GM23338 (cell line): ENCODE measurements around the gene UBE2I. TPM values are rescaled to one million over a fixed set of nuclear protein-coding genes. Genes with fewer than 3 reads are reported as not detected.

Experiments
- ATAC-seq: fragments of 200-7000 bp; cut with Tn5 transposase; 3 replicates; pipeline ENCODE4 v1.9.1; 2020
- DNase-seq: peaks from one replicate; pipeline ENCODE4 v3.0.0-alpha.2; 2015; ENCODE audit warnings: low spot score
- H2AFZ ChIP-seq: fragments of 200-600 bp; sonication (generic); 2 replicates; pipeline ENCODE4 v1.8.0; 2016; ENCODE audit warnings: antibody characterized with exemption, mild to moderate bottlenecking, moderate library complexity
- H3F3A ChIP-seq: fragments of 200-600 bp; sonication (generic); replicated peaks from 2 replicates; pipeline ENCODE4 v1.8.0; 2017; ENCODE audit warnings: antibody characterized with exemption, mixed run types, low read depth
- H3K27ac ChIP-seq: fragments of 200-600 bp; sonication (generic); 2 replicates; pipeline ENCODE4 v1.6.1; 2016; ENCODE audit warnings: low read depth
- H3K27me3 ChIP-seq: fragments of 200-600 bp; sonication (generic); 2 replicates; pipeline ENCODE4 v1.8.0; 2016; ENCODE audit warnings: mild to moderate bottlenecking, mixed run types, moderate library complexity; ENCODE audit not compliant: insufficient read depth
- H3K36me3 ChIP-seq: fragments of 200-600 bp; sonication (generic); 2 replicates; pipeline ENCODE4 v1.8.0; 2016; ENCODE audit warnings: mild to moderate bottlenecking; ENCODE audit not compliant: insufficient read depth
- H3K4me1 ChIP-seq: fragments of 200-600 bp; sonication (generic); 2 replicates; pipeline ENCODE4 v1.8.0; 2016; ENCODE audit warnings: mild to moderate bottlenecking, moderate library complexity; ENCODE audit not compliant: insufficient read depth
- H3K4me2 ChIP-seq: fragments of 200-600 bp; sonication (generic); 2 replicates; pipeline ENCODE4 v1.7.1; 2017; ENCODE audit warnings: mixed run types
- H3K4me3 ChIP-seq: fragments of 200-600 bp; sonication (generic); 2 replicates; pipeline ENCODE4 v1.6.1; 2016; ENCODE audit warnings: mixed run types
- H3K79me2 ChIP-seq: fragments of 200-600 bp; sonication (generic); replicated peaks from 2 replicates; pipeline ENCODE4 v1.8.0; 2017; ENCODE audit warnings: mild to moderate bottlenecking; ENCODE audit not compliant: insufficient read depth
- H3K9me2 ChIP-seq: fragments of 200-600 bp; sonication (generic); 2 replicates; pipeline ENCODE4 v1.8.0; 2017; ENCODE audit not compliant: insufficient read depth
- H4K20me1 ChIP-seq: fragments of 200-600 bp; sonication (generic); replicated peaks from 2 replicates; pipeline ENCODE4 v1.8.0; 2017; ENCODE audit warnings: mild to moderate bottlenecking; ENCODE audit not compliant: insufficient read depth
- H3K27ac Mint-ChIP-seq: 2 replicates; pipeline ENCODE4 v1.8.0; 2020; ENCODE audit warnings: inconsistent platforms, mild to moderate bottlenecking, moderate library complexity, mixed read lengths
- H3K27me3 Mint-ChIP-seq: 3 replicates; pipeline ENCODE4 v1.8.0; 2022; ENCODE audit warnings: low read depth, mild to moderate bottlenecking, moderate library complexity, mixed read lengths, inconsistent platforms; ENCODE audit not compliant: insufficient read depth, poor library complexity
- H3K36me3 Mint-ChIP-seq: 3 replicates; pipeline ENCODE4 v1.8.0; 2021; ENCODE audit warnings: low read depth, mild to moderate bottlenecking, inconsistent platforms, moderate library complexity, mixed read lengths
- H3K4me1 Mint-ChIP-seq: 3 replicates; pipeline ENCODE4 v1.8.0; 2020; ENCODE audit warnings: mild to moderate bottlenecking, inconsistent platforms, mixed read lengths
- H3K4me3 Mint-ChIP-seq: 3 replicates; pipeline ENCODE4 v1.8.0; 2021; ENCODE audit warnings: moderate library complexity, mild to moderate bottlenecking, inconsistent platforms, mixed read lengths
- H3K9me3 Mint-ChIP-seq: 3 replicates; pipeline ENCODE4 v1.8.0; 2020; ENCODE audit warnings: moderate library complexity, mild to moderate bottlenecking, inconsistent platforms, mixed read lengths
- CREB1 ChIP-seq: fragments of 250-450 bp; sonication (Bioruptor Pico); IDR thresholded peaks from 2 replicates; pipeline ENCODE4 v1.5.0; 2020; ENCODE audit warnings: low read depth, mild to moderate bottlenecking, moderate library complexity
- ETS1 ChIP-seq: IDR thresholded peaks from 2 replicates; pipeline ENCODE4 v1.6.1; 2016; ENCODE audit warnings: antibody characterized with exemption
- EZH2 ChIP-seq: fragments of 200-600 bp; sonication (generic); IDR thresholded peaks from one replicate; pipeline ENCODE4 v1.8.0; 2017; ENCODE audit warnings: antibody characterized with exemption, mild to moderate bottlenecking, low read depth; ENCODE audit not compliant: unreplicated experiment
- EZH2phosphoT487 ChIP-seq: fragments of 200-600 bp; sonication (generic); IDR thresholded peaks from one replicate; pipeline ENCODE4 v1.8.1; 2018; ENCODE audit warnings: antibody characterized with exemption; ENCODE audit not compliant: unreplicated experiment
- JUNB ChIP-seq: IDR thresholded peaks from one replicate; pipeline ENCODE4 v1.6.1; 2016; ENCODE audit warnings: antibody characterized with exemption; ENCODE audit not compliant: unreplicated experiment
- NANOG ChIP-seq: IDR thresholded peaks from 2 replicates; pipeline ENCODE4 v1.6.1; 2016; ENCODE audit warnings: antibody characterized with exemption, borderline replicate concordance
- POLR2AphosphoS5 ChIP-seq: IDR thresholded peaks from 2 replicates; pipeline ENCODE4 v1.6.1; 2016; ENCODE audit warnings: antibody characterized with exemption, low read depth
- STAT1 ChIP-seq: IDR thresholded peaks from one replicate; pipeline ENCODE4 v1.6.1; 2016; ENCODE audit warnings: antibody characterized with exemption; ENCODE audit not compliant: unreplicated experiment
- ZNF114 ChIP-seq: fragments of 250-450 bp; sonication (Bioruptor Pico); IDR thresholded peaks from 2 replicates; pipeline ENCODE4 v1.5.0; 2020; ENCODE audit warnings: mild to moderate bottlenecking, moderate library complexity
- polyA plus RNA-seq: library from polyadenylated mRNA; unstranded; fragments of >200 nt; fragmentation: Nextera tagmentation; extraction: Ambion mirVana; gene quantifications from 2 replicates; pipeline ENCODE4 v1.2.1, GENCODE V29; 2016
- total RNA-seq: library from RNA; depleted of rRNA; stranded (reverse); fragments of >200 nt; shearing (Covaris generic); gene quantifications from 2 replicates; pipeline ENCODE4 v1.2.3, GENCODE V29; 2014
- TF ChIP-seq, protein P1 (sequence below): fragments of 250-450 bp; sonication (Bioruptor Pico); IDR thresholded peaks from 2 replicates; pipeline ENCODE4 v1.5.0; 2020; ENCODE audit warnings: mild to moderate bottlenecking, moderate library complexity
- TF ChIP-seq, protein P2 (sequence below): IDR thresholded peaks from one replicate; pipeline ENCODE4 v1.6.1; 2018; ENCODE audit warnings: antibody characterized with exemption; ENCODE audit not compliant: unreplicated experiment

UBE2I gene
- total and polyA plus RNA-seq, 2 experiments from 2014 or later: 116 to 220 TPM

DNA sequence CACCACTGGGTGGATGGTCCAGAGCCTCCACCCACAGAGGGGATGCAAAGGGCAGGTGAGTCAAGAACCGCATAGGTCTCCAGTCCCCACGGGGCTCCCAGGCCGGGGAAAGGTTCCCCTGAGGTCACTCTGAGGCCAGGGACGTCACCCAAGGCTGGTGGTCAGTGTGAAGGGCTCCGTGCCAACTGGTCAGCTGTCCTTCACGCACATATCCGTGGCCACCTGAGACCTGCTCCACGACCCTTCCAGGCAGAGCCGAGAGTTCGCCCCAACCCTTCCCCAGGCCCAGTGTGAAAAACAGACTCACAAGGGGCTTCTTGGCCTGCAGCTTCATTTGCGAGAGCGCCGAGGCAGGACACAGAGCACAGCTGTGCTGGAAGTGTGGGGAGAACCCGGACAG, 39.5 kb downstream of the UBE2I start (continued):
- TF ChIP-seq, protein P1, sequence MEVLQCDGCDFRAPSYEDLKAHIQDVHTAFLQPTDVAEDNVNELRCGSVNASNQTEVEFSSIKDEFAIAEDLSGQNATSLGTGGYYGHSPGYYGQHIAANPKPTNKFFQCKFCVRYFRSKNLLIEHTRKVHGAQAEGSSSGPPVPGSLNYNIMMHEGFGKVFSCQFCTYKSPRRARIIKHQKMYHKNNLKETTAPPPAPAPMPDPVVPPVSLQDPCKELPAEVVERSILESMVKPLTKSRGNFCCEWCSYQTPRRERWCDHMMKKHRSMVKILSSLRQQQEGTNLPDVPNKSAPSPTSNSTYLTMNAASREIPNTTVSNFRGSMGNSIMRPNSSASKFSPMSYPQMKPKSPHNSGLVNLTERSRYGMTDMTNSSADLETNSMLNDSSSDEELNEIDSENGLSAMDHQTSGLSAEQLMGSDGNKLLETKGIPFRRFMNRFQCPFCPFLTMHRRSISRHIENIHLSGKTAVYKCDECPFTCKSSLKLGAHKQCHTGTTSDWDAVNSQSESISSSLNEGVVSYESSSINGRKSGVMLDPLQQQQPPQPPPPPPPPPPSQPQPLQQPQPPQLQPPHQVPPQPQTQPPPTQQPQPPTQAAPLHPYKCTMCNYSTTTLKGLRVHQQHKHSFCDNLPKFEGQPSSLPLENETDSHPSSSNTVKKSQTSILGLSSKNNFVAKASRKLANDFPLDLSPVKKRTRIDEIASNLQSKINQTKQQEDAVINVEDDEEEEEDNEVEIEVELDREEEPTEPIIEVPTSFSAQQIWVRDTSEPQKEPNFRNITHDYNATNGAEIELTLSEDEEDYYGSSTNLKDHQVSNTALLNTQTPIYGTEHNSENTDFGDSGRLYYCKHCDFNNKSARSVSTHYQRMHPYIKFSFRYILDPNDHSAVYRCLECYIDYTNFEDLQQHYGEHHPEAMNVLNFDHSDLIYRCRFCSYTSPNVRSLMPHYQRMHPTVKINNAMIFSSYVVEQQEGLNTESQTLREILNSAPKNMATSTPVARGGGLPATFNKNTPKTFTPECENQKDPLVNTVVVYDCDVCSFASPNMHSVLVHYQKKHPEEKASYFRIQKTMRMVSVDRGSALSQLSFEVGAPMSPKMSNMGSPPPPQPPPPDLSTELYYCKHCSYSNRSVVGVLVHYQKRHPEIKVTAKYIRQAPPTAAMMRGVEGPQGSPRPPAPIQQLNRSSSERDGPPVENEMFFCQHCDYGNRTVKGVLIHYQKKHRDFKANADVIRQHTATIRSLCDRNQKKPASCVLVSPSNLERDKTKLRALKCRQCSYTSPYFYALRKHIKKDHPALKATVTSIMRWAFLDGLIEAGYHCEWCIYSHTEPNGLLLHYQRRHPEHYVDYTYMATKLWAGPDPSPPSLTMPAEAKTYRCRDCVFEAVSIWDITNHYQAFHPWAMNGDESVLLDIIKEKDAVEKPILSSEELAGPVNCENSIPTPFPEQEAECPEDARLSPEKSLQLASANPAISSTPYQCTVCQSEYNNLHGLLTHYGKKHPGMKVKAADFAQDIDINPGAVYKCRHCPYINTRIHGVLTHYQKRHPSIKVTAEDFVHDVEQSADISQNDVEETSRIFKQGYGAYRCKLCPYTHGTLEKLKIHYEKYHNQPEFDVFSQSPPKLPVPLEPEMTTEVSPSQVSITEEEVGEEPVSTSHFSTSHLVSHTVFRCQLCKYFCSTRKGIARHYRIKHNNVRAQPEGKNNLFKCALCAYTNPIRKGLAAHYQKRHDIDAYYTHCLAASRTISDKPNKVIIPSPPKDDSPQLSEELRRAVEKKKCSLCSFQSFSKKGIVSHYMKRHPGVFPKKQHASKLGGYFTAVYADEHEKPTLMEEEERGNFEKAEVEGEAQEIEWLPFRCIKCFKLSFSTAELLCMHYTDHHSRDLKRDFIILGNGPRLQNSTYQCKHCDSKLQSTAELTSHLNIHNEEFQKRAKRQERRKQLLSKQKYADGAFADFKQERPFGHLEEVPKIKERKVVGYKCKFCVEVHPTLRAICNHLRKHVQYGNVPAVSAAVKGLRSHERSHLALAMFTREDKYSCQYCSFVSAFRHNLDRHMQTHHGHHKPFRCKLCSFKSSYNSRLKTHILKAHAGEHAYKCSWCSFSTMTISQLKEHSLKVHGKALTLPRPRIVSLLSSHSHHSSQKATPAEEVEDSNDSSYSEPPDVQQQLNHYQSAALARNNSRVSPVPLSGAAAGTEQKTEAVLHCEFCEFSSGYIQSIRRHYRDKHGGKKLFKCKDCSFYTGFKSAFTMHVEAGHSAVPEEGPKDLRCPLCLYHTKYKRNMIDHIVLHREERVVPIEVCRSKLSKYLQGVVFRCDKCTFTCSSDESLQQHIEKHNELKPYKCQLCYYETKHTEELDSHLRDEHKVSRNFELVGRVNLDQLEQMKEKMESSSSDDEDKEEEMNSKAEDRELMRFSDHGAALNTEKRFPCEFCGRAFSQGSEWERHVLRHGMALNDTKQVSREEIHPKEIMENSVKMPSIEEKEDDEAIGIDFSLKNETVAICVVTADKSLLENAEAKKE (CRISPR knock-in tag): no peak
- TF ChIP-seq EZH2phosphoT487 (no peak), ETS1 (no peak), JUNB (no peak)

GRCh38 chr16:1349351-1349750, 39.9 kb downstream of the UBE2I start:
- Histone ChIP-seq H3F3A (no peaks in the 10 kb centered on the region; the same call in 1 of the 2 replicates), H3K79me2 (peaks cover 26% of the 10 kb centered on the region), H4K20me1 (peaks cover 4% of the 10 kb centered on the region; the same call in 1 of the 2 replicates), H3K4me2 (no peak overlapping the region), H3K9me2 (no peaks in the 10 kb centered on the region), H3K36me3 (no peaks in the 10 kb centered on the region; the same call in 1 of the 2 replicates), H3K27me3 (no peaks in the 10 kb centered on the region), H3K4me3 (no peak overlapping the region), H3K27ac (no peak overlapping the region), H3K4me1 (peaks cover 7% of the 10 kb centered on the region; the same call in 1 of the 2 replicates), H2AFZ (no peak overlapping the region)
- DNase-seq: no peak
- H3K4me3 Mint-ChIP-seq: no peak overlapping the region
- peaks cover 3% of the 10 kb centered on the region for H3K9me3 Mint-ChIP-seq
- ATAC-seq: no peak
- TF ChIP-seq EZH2phosphoT487 (no peak), STAT1 (no peak), ETS1 (no peak), JUNB (no peak), CREB1 (CRISPR knock-in tag) (no peak), POLR2AphosphoS5 (no peak), ZNF114 (no peak), EZH2 (no peak), NANOG (no peak)
- TF ChIP-seq, protein P2, sequence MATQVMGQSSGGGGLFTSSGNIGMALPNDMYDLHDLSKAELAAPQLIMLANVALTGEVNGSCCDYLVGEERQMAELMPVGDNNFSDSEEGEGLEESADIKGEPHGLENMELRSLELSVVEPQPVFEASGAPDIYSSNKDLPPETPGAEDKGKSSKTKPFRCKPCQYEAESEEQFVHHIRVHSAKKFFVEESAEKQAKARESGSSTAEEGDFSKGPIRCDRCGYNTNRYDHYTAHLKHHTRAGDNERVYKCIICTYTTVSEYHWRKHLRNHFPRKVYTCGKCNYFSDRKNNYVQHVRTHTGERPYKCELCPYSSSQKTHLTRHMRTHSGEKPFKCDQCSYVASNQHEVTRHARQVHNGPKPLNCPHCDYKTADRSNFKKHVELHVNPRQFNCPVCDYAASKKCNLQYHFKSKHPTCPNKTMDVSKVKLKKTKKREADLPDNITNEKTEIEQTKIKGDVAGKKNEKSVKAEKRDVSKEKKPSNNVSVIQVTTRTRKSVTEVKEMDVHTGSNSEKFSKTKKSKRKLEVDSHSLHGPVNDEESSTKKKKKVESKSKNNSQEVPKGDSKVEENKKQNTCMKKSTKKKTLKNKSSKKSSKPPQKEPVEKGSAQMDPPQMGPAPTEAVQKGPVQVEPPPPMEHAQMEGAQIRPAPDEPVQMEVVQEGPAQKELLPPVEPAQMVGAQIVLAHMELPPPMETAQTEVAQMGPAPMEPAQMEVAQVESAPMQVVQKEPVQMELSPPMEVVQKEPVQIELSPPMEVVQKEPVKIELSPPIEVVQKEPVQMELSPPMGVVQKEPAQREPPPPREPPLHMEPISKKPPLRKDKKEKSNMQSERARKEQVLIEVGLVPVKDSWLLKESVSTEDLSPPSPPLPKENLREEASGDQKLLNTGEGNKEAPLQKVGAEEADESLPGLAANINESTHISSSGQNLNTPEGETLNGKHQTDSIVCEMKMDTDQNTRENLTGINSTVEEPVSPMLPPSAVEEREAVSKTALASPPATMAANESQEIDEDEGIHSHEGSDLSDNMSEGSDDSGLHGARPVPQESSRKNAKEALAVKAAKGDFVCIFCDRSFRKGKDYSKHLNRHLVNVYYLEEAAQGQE: no peak
- H3K36me3 Mint-ChIP-seq: peaks cover 4% of the 10 kb centered on the region; the same call in 2 of the 3 replicates
- H3K27me3 Mint-ChIP-seq: peaks cover 28% of the 10 kb centered on the region
- no peak overlapping the region for H3K27ac Mint-ChIP-seq
- H3K4me1 Mint-ChIP-seq: peaks cover 6% of the 10 kb centered on the region
